BLaER1 treated with 17β-estradiol and CSF1 and Interleukin-3, amounts not matched to agents 10 nM and 100 nM (cell line): ENCODE data around the gene ZNF213.

Experiments used
- H3K27ac ChIP-seq, 11 experiments: shearing (Covaris generic); formaldehyde crosslinking; 2 replicates each; pipeline ENCODE4 v1.8.1; 2022
- H3K27me3 ChIP-seq, 11 experiments: shearing (Covaris generic); formaldehyde crosslinking; 2 replicates each; pipeline ENCODE4 v1.8.1; 2022
- H3K36me3 ChIP-seq, 11 experiments: shearing (Covaris generic); formaldehyde crosslinking; 2 replicates each; pipeline ENCODE4 v1.8.1; 2022
- H3K4me1 ChIP-seq, 10 experiments: shearing (Covaris generic); formaldehyde crosslinking; 2 replicates each; pipeline ENCODE4 v1.8.1; 2022
- H3K4me2 ChIP-seq, 11 experiments: shearing (Covaris generic); formaldehyde crosslinking; 2 replicates each; pipeline ENCODE4 v1.8.1; 2022
- H3K4me3 ChIP-seq, 10 experiments: shearing (Covaris generic); formaldehyde crosslinking; 2 replicates each; pipeline ENCODE4 v1.8.1; 2022
- H3K9ac ChIP-seq, 11 experiments: shearing (Covaris generic); formaldehyde crosslinking; 2 replicates each; pipeline ENCODE4 v1.8.1; 2022
- H3K9me3 ChIP-seq, 11 experiments: shearing (Covaris generic); formaldehyde crosslinking; replicated peaks in 1 of 11; 2 replicates each; pipeline ENCODE4 v1.8.1; 2022
- H4K20me1 ChIP-seq, 11 experiments: shearing (Covaris generic); formaldehyde crosslinking; 2 replicates each; pipeline ENCODE4 v1.8.1; 2022
- Cebpa-rat ChIP-seq, 11 experiments: shearing (Covaris generic); IDR thresholded peaks; 2 replicates each; pipeline ENCODE4 v1.8.1; 2022

ZNF213 gene

DNA sequence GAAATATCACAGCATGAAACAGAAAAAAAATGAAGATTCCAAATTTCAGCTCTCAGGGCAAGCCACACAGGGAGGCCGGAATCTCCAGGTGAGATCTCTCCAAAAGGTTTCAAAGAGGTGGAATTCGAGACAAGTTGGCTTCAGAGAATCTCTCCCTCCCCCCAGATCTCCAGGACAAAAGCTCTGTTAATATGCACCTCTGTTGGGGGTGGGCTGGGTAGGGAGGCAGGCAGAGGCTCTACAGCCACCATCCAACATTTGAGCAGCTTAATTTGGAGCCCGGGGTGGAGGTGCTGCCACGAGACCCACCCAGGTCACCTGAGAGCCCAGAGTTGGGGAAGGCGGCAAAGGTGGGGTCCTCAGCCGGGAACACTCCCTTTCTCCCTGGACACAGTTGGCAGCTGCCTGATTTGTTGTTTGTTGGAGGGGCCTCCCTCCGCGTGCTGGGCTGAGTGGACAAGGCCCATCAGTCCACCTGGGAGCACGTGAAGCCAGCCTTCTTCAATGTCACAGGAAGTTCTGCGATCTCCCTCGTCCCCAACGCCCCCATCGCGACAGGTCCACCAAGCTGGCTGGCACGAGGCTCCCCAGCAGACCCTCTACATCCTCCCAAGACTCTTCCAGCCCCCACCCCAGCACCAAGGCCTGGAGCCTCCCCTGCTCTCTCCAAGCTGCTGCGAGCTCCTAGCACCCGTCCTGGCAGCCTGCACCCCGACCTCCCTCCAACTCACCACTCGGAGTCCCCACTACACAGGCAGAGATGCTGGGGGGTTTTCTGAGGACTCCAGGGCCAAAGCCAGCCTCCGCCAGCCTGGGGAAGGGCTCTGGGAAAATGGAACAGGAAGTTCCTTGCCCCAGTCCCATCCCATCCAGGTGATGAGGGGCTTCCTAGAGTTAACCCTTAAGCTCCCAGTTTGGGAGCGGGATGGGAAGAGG lies 36.1 kb upstream of the ZNF213 start, which contains the start of gene ZSCAN10:
TSS of gene ZSCAN10 (minus strand) at position 836 of the 936 bp plus-strand sequence. CDS start 6,357 bp downstream, outside the sequence.
- Histone ChIP-seq H4K20me1 (no peaks in the 10 kb centered on the region), H3K4me3 (peak within 1 kb of the TSS in 2 of 10 experiments; percentile 3 to 55; a peak in 2 of 20 replicates), H3K36me3 (no peaks in the 10 kb centered on the region), H3K9ac (0 out of 22 replicates have a peak within 1 kb of the TSS, but pooled peaks of 1 of the 11 experiments have one; percentile 22), H3K27ac (peak within 1 kb of the TSS in 1 of 11 experiments; percentile 13; a peak in 2 of 22 replicates), H3K9me3 (no peaks in the 10 kb centered on the region), H3K27me3 (no peaks in the 10 kb centered on the region), H3K4me2 (peak within 1 kb of the TSS; percentile 57 to 89 (median 75)), H3K4me1 (peaks cover 48 to 93% (median 88%) of the 10 kb centered on the region in 10 experiments)
- TF ChIP-seq Cebpa-rat (IDR thresholded peaks at IDR 0.05), result no peak

GRCh38 chr16:3099395-3099731 lies 35.5 kb upstream of the ZNF213 start:
- Histone ChIP-seq H3K27ac (no peak overlapping the region), H3K4me1 (peaks cover 48 to 93% (median 90%) of the 10 kb centered on the region in 10 experiments), H3K4me2 (peak overlapping the region; percentile 57 to 89 (median 75)), H3K4me3 (no peak overlapping the region), H3K36me3 (no peaks in the 10 kb centered on the region), H4K20me1 (no peaks in the 10 kb centered on the region), H3K9me3 (no peaks in the 10 kb centered on the region), H3K27me3 (no peaks in the 10 kb centered on the region), H3K9ac (no peak overlapping the region)
- TF ChIP-seq Cebpa-rat (IDR thresholded peaks at IDR 0.05), result no peak

GRCh38 chr16:3099732-3100499 lies 34.9 kb upstream of the ZNF213 start:
- H3K9ac ChIP-seq, result peak overlapping the region in 3 of 11 experiments; percentile 10 to 29 (median 22); a peak in 1 of 22 replicates
- no peaks in the 10 kb centered on the region for H3K36me3 ChIP-seq
- H3K4me1 ChIP-seq, result peaks cover 48 to 95% (median 87%) of the 10 kb centered on the region in 10 experiments
- peak overlapping the region in 4 of 10 experiments; percentile 3 to 55 (median 8); a peak in 3 of 20 replicates for H3K4me3 ChIP-seq
- no peaks in the 10 kb centered on the region for H4K20me1 ChIP-seq
- no peak for TF ChIP-seq Cebpa-rat (IDR thresholded peaks at IDR 0.05)
- H3K27me3 ChIP-seq, result no peaks in the 10 kb centered on the region
- H3K27ac ChIP-seq, result peak overlapping the region in 6 of 11 experiments; percentile 38 to 83 (median 70); a peak in 7 of 22 replicates
- H3K9me3 ChIP-seq, result no peaks in the 10 kb centered on the region
- peak overlapping the region; percentile 69 to 91 (median 85) for H3K4me2 ChIP-seq

DNA sequence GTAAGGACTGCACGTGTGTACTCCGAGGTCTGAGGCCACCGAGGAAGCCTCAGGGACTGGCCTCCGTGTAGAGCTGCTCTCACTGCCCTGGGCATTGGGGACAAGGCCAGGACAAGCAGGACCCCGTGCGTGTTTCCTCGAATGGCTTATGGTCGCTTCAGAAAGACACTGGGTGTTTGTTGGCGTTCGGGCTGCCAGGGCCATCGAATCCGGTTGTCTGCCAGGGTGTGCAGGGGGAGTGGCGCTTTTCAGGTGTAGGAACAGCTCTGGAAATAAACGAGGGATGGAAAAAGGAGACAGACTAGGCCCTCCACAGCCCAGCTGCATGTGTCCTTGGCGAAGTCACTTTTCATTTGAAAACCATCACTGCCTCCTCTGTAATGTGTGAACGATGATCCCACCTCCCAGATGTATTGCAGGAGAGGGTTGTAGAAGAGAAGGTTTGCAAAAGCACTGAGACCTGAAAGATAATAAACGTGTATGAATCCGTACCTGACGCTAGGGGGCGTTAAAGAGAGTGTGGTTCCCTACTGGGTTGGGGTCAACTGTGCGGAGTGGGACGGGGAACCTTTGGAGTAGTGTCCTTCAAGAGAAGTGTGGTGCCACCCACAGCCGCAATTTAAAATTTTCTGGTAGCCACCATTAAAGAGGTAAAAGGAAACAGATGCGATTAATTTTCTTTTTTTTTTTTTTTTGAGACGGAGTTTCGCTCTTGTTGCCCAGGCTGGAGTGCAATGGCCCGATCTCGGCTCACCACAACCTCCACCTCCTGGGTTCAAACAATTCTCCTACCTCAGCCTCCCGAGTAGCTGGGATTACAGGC lies 33.6 kb upstream of the ZNF213 start:
- Histone ChIP-seq H3K4me1 (peaks cover 45 to 93% (median 84%) of the 10 kb centered on the region in 10 experiments), H3K27ac (peak overlapping the region; percentile 35 to 83 (median 69); a peak in 21 of 22 replicates), H4K20me1 (no peaks in the 10 kb centered on the region), H3K36me3 (no peaks in the 10 kb centered on the region), H3K9ac (peak overlapping the region; percentile 45 to 77 (median 66); a peak in 19 of 22 replicates), H3K27me3 (no peaks in the 10 kb centered on the region), H3K4me3 (peak overlapping the region in 9 of 10 experiments; percentile 30 to 58 (median 43); a peak in 17 of 20 replicates), H3K4me2 (peak overlapping the region; percentile 69 to 91 (median 85)), H3K9me3 (no peaks in the 10 kb centered on the region)
- TF ChIP-seq Cebpa-rat (IDR thresholded peaks at IDR 0.05), result no peak

GRCh38 chr16:3101841-3102470 lies 32.9 kb upstream of the ZNF213 start:
- H3K9ac ChIP-seq, result peak overlapping the region; percentile 45 to 77 (median 66)
- TF ChIP-seq Cebpa-rat (IDR thresholded peaks at IDR 0.05), result no peak
- peak overlapping the region; percentile 35 to 83 (median 69); a peak in 21 of 22 replicates for H3K27ac ChIP-seq
- H3K4me1 ChIP-seq, result peaks cover 46 to 90% (median 82%) of the 10 kb centered on the region in 10 experiments
- H3K36me3 ChIP-seq, result no peaks in the 10 kb centered on the region
- H3K4me2 ChIP-seq, result peak overlapping the region; percentile 69 to 91 (median 85)
- peak overlapping the region; percentile 30 to 58 (median 42); a peak in 19 of 20 replicates for H3K4me3 ChIP-seq
- H3K27me3 ChIP-seq, result no peaks in the 10 kb centered on the region
- no peaks in the 10 kb centered on the region for H3K9me3 ChIP-seq
- no peaks in the 10 kb centered on the region for H4K20me1 ChIP-seq

DNA sequence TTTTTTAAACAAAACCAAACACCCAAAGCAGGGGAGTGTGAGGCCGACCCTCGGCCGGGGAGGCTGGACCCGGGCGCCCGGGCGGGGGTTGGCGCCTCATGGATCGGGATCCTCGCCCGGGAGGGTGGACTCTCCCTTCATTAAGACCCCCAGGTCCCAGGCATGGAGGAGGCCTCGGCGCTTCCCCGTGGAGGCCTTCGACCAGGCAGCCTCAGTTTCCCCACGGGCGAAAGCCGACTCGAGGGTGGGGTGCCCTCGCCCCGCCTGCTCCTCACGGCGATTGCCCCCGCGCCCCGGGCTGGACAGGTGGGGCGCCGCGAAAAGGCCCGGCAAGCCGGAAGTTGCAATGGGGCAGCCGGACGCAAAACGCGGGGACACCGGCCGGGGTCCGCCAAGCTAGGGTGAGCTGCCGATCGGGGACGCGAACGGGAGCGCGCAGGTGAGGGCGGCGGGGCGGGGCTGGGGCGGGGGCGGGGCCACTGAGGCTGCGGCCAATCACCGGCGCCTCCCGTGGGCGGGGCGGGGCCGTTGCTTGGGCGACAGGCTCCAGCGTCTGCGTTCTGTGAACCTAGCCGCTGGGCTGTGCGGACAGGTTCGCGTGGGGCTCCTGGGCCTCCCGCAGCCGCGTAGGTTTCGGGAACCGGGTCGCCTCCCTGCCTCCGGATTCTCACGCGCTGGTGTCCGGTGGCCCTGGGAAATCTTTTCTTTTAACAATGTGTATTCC lies 28.5 kb upstream of the ZNF213 start:
- H3K36me3 ChIP-seq, result no peaks in the 10 kb centered on the region
- no peaks in the 10 kb centered on the region for H3K9me3 ChIP-seq
- TF ChIP-seq Cebpa-rat (IDR thresholded peaks at IDR 0.05), result no peak
- peak overlapping the region; percentile 71 to 82 (median 80) for H3K27ac ChIP-seq
- peak overlapping the region; percentile 92 to 99 (median 97) for H3K4me2 ChIP-seq
- H3K9ac ChIP-seq, result peak overlapping the region; percentile 74 to 84 (median 81)
- peaks cover 37 to 55% (median 48%) of the 10 kb centered on the region in 10 experiments for H3K4me1 ChIP-seq
- H3K4me3 ChIP-seq, result peak overlapping the region; percentile 60 to 78 (median 66)
- no peaks in the 10 kb centered on the region for H4K20me1 ChIP-seq
- peaks cover 3 to 20% (median 11%) of the 10 kb centered on the region in 11 experiments for H3K27me3 ChIP-seq
